ENCODE results near the gene TMEM151B.
A peak's percentile ranks its signal among the peaks of the same experiment; 100 is the strongest.
"Not testable (repeated sequence)": the region's sequence is repeated elsewhere in the genome, so short reads cannot be mapped to it uniquely, and the experiment has no call there.

The TMEM151B gene

DNA sequence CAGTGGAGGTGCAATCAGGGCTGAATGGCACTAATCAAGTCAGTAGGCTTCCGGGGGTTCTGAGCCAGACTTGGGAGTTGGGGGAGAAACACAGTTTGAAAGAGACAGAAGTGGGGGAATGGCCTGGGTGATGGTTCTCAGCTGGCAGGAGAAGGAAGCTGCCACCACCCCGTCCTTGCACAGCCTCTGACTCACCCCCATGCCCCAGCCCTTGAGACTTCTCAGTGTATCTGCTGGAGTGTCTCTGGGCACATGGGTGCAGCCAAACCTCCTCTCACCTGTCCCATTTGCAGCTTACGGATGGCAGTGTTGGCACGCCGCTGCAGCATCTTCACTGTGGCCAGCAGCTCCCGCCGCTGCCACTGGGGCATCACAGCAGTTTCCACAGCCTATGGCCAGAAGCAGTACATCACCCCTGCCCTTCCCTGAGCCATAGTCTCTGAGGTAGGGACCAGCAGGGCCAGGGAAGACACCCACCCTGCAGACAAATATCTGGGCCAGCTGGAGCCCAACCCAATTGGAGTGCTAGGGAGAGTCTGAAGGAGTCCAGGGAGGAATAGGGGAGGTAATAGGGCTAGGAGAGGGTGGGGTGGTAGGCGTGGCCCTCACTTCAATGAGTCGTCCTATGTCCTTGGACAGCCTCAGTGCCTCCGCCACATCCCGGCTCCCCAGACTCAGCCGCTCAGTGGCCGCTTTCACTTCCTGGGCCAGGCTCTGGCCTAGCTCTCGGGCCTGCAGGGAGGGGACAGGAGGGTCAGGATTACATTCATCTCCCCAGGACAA is 31.7 kb downstream of the TMEM151B start:
- no peak for DNase-seq (ENCODE audit: low read depth in 4 of 4, low spot score in 1 of 4)

DNA sequence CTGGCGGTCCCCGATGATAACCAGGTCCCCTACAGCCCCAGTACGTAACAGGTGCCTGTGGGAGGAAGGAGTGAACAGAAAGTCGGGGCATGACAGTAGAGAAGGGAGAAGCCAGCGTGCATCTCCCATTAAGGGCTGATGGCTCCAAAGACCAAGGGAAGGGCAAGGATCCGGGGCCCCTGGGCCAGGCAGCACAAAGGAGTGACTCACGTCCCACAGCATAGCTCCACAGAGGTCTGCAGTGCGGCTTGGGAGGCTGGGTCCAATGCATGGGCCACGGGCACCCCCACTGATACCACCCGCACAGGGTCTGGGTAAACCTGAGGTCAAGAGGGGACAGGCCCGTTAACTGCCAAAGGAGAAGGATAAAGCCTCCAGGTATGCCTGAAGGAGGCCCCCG is 32.6 kb downstream of the TMEM151B start:
- no peak for DNase-seq (ENCODE audit: low read depth in 4 of 4, low spot score in 1 of 4)

DNA sequence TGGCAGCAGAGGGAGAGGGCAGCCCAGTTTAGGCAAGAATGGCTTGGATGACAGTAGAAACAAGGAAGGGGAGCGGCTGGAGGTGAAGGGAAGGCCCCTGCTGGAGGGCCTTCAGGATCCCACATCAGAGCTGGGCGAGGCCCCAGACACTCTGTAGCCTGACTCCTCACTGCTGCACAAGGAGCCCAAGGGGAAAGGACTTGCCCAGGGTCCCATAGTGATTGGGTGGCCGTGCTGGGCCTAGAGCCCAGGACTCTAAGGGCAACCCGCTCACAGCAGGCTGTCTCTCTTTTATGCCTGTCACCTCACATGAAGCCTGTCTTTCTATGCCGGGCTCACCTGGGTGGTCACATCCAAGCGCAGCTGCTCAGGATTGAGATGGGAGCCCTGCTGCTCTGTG is 33.6 kb downstream of the TMEM151B start:
- DNase-seq (ENCODE audit: low read depth in 4 of 4, low spot score in 1 of 4): no peak

DNA sequence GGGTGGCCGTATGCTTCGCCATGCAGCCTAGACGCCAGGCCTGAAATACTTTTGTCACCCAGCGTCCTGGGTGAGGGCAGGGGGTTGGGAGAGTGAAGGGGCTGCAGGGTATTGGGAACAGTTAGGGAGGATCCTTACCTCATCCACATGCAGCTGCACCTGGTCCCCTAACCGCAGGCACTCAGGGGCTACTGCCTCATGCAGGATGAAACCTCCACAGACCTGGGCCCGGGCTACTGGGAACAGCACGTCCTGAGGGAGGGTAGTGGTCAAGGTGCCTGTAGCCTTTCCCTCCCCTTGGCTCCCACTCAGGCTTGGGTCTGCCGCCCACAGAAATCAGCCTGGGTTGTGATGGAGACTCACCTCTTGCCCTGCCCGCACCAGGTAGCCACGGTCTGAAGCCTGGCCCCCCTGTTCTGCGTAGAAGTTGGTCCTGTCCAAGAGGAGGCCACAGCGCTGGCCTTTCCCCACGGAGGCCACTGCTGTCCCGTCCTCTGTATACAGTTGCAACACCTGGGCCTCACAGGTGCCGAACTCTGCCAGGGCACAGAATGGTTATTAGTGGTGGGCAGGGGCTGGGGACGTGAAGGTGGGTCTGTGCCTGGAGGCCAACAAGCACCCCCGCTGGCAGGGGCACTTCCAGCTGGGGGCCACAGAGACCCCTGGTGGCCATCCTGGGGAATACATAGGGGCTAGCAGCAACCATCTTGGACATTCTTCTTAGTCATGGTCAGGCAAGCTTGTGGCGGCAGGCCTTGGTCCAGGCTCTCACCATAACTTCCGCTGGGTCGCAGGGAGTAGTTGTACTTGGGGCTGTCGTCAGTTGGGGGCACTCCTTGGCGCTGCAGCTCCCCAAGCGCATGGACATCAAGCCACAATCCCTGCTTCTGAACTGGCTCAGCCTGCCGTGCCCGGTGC is 34.3 kb downstream of the TMEM151B start:
- no peak for DNase-seq (ENCODE audit: low read depth in 4 of 4, low spot score in 1 of 4)

DNA sequence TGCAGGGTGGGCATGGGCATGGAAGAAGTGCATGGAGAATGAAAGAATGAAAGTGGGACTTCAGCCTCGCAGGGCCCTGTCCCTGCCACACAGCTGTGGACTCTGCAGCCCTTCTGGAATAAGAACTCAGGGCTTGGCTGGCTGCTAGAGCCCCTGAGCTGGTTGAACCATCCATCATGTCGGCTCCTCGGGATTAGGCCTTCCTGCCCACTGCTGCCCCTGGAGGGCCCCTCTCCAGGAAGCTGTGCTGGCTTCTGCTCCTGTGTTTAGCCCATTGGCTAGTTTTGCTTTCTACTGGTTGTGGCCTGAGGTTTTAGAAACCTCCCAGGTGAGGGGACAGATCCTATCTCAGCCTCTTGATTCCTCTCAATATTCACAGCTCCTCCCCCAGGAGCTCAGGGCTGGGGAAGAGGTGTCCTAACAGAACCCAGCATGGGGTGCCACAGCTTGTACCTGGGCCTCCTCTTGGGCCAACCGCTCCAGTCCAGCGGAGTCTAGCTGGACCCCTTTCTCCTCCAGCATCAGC is 35.0 kb downstream of the TMEM151B start:
- no peak for DNase-seq (ENCODE audit: low read depth in 4 of 4, low spot score in 1 of 4)

DNA sequence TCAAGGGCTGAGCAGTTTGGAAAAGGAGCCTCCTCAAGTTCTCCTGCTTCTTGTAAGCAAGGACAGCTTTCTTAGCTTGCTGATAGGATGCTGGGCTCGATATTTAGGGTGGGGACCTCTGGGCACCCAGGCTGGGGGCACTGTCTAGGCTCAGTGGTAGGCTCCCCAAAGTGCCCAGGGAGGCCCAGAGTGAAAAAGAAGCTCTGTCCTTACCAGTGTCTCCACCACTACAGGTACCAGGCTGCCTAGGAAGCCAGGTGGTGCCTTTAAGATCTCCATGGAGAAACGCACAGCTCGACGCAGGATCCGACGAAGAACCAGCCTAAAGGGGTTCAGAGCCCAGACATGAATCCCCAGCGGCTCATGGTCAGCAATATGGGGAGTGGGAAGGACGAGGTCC is 36.5 kb downstream of the TMEM151B start:
- no peak for DNase-seq (ENCODE audit: low read depth in 4 of 4, low spot score in 1 of 4)

DNA sequence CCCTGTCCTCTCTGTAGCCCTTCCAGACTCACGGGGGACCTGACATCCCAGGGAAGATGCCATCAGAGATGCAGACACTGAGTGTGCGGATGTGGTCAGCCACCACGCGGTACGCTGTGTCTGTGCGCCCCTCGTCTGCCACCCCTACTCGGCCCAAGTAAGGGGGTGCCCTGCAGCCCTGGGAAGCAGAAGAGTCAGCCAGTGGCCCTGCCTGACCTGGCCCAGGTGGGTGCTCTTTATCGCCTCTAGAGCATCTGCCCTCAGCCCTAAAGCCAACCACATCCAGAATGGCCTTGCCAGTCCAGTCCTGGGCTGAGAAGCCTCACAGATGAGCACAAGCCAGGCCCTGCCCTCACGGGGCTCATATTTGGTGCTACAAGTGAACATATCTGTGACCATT is 37.0 kb downstream of the TMEM151B start:
- DNase-seq (ENCODE audit: low read depth in 4 of 4, low spot score in 1 of 4): no peak

GRCh38 chr6:44309092-44309491 is 38.8 kb downstream of the TMEM151B start:
- DNase-seq (ENCODE audit: low read depth in 4 of 4, low spot score in 1 of 4): no peak

GRCh38 chr6:44309631-44310030 is 39.4 kb downstream of the TMEM151B start:
- DNase-seq (ENCODE audit: low read depth in 4 of 4, low spot score in 1 of 4): no peak

GRCh38 chr6:44310241-44310640 is 40.0 kb downstream of the TMEM151B start:
- no peak for DNase-seq (ENCODE audit: low read depth in 4 of 4, low spot score in 1 of 4)

DNA sequence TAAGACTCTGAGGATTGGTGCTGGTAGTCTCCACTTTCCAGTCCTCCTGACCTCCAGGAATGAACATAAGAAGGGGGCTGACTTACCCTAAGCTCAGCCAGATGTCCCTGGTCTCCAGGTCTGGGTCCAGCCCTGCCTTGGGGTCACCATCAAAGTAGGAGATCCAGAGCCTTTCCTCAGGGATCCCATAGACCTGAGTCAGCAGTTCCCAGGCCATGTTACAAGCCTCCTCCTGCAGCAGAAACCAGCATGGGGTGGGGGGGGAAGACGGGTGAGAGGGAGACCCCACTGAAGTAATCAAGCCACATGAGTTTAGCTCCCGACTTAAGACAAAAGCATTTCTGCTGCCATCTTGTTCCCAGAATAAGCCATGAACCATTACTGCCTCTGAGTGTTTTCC is 41.1 kb downstream of the TMEM151B start:
- no peak for DNase-seq (ENCODE audit: low read depth in 4 of 4, low spot score in 1 of 4)

DNA sequence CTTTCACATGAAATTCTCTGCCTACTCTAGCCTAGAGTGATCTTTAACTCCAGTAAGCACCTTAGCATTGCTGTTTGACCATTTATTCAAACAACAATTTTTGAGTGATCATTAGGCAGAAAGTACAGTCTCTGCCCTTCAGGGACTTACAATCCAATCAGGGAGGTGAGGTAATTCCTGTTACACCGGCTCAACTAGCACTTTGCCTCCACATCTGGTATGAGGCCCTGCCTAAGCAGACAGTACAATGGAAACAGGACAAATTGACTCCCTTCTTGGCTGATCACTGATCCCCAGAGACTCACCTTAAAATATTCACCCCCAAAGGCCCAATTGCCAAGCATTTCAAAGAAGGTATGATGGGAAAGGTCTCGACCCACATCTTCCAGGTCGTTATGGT is 41.5 kb downstream of the TMEM151B start:
- DNase-seq (ENCODE audit: low read depth in 4 of 4, low spot score in 1 of 4): no peak

- peak; percentile 87 to 97 (median 91) for DNase-seq (ENCODE audit: low read depth in 4 of 4, low spot score in 1 of 4)
Observed at GRCh38 chr6:44312901-44313788, 42.9 kb downstream of the TMEM151B start, which contains the start of gene AARS2. Gene AARS2 (minus strand): TSS chr6:44313347. CDS start chr6:44313323, 24 bp downstream.

DNA sequence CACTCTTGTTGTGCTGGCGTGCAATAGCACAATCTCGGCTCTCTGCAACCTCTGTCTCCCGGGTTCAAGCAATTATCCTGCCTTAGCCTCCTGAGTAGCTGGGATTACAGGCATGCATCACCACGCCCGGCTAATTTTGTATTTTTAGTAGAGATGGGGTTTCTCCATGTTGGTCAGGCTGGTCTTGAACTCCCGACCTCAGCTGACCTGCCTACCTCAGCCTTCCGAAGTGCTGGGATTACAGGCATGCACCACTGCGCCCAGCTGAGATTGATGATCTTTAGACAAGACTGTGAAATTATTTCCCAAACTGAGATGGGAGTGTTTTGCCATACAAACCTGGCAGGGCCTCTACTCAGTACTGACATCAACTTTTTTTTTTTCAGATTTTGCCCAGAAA is 44.4 kb downstream of the TMEM151B start:
- DNase-seq (ENCODE audit: low read depth in 4 of 4, low spot score in 1 of 4): not testable (repeated sequence)

- no peak for DNase-seq (ENCODE audit: low read depth in 4 of 4, low spot score in 1 of 4)
Observed at GRCh38 chr6:44315516-44315915, 45.3 kb downstream of the TMEM151B start.

DNA sequence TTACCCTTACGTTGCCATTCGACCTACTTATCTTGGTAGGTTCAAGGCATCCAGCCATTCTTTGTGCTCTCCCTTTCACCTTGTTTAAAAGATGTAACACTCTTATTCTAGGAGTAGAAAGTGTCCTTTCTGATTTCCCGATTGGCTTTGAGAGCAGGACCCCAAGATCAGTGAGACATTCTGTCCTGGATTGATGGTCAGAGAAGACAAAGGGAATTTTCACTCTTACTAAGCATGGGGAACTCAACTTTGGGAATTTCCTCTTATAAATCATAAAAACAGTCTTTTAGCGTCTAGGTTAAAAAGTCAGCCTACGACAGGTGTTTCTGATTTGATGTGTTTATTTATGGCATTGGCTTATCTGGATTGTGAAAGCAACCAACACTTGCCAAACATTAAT is 45.7 kb downstream of the TMEM151B start:
- DNase-seq (ENCODE audit: low read depth in 4 of 4, low spot score in 1 of 4): no peak

DNA sequence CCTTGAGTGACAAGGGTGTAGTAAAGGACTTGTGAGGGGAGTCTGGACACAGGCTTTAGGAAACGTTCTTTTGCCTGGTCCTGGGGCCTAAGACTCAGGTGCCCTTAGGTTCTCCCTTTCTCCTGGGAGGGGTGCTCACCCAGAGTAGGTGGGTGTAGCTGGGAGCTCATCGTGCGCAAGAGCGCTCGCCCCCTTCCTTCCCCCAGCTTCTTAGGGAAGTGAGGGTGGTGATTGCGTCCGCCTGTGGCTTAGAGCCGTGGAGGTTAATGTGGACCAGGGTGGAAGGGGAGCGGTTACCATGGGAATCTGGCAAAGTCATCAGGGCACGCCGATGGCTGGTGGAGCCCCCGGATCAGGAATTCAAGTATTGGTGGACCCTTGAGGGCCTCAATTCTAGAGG is 46.2 kb downstream of the TMEM151B start:
- no peak for DNase-seq (ENCODE audit: low read depth in 4 of 4, low spot score in 1 of 4)

DNA sequence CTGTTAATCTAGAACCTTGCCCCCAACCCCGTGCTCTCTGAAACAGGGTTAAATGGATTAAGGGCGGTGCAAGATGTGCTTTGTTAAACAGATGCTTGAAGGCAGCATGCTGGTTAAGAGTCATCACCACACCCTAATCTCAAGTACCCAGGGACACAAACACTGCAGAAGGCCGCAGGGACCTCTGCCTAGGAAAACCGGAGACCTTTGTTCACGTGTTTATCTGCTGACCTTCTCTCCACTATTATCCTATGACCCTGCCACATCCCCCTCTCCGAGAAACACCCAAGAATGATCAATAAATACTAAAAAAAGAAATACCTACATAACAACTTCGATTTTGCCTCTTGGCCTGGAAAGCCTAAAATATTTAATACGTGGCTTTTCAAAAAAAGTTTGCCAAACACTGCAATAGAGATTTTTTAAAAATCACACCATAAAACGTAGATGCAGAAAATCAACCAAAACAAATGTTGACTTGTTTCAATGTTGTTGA is 46.9 kb downstream of the TMEM151B start:
- not testable (repeated sequence) for DNase-seq (ENCODE audit: low read depth in 4 of 4, low spot score in 1 of 4)

- DNase-seq (ENCODE audit: low read depth in 4 of 4, low spot score in 1 of 4): no peak
Observed at GRCh38 chr6:44321210-44321609, 51.0 kb downstream of the TMEM151B start.

- no peak for DNase-seq (ENCODE audit: low read depth in 4 of 4, low spot score in 1 of 4)
Observed at GRCh38 chr6:44327096-44327495, 56.8 kb downstream of the TMEM151B start.

GRCh38 chr6:44327760-44328159 is 57.5 kb downstream of the TMEM151B start:
- no peak for DNase-seq (ENCODE audit: low read depth in 4 of 4, low spot score in 1 of 4)
